Body of pancreas (tissue), 4 donors: ENCODE data around the gene RINL. TPM values are rescaled to one million over a fixed set of nuclear protein-coding genes. Genes with fewer than 3 reads are reported as not detected.

Experiments used
- ATAC-seq: fragments of 150-250 bp; one replicate; pipeline ENCODE4 v1.9.1; 2016
- DNase-seq, 4 donors: peaks; one replicate each; pipeline ENCODE4 v3.0.0-alpha.2; 2019
- H3K27ac ChIP-seq, 4 donors: fragments of 200-600 bp; sonication (generic); 1 replicate in 3 of 4; 2 replicates in 1 of 4; pipeline versions ENCODE4 v1.5.1 to v1.6.1; 2016 to 2019; ENCODE audit warnings: mild to moderate bottlenecking in 1 of 4, mixed read lengths in 1 of 4, moderate library complexity in 1 of 4
- H3K27me3 ChIP-seq, 2 donors: fragments of 200-600 bp; sonication (generic); one replicate each; pipeline ENCODE4 v1.6.0; 2016; ENCODE audit warnings: mild to moderate bottlenecking in 1 of 2
- H3K36me3 ChIP-seq, 2 donors: fragments of 200-600 bp; sonication (generic); replicated peaks in 1 of 2; 2 replicates each; pipeline ENCODE4 v1.5.1; 2016; ENCODE audit warnings: low read depth in 2 of 2; ENCODE audit not compliant: insufficient read depth in 1 of 2
- H3K4me1 ChIP-seq: fragments of 200-600 bp; sonication (generic); one replicate; pipeline ENCODE4 v1.6.0; 2016
- H3K4me3 ChIP-seq, 2 donors: fragments of 200-600 bp; sonication (generic); 1 replicate in 1 of 2; 2 replicates in 1 of 2; pipeline ENCODE4 v1.5.1; 2016 to 2019
- H3K9me3 ChIP-seq, 3 donors: fragments of 200-600 bp; sonication (generic); 1 replicate in 2 of 3; 2 replicates in 1 of 3; pipeline ENCODE4 v1.5.1; 2016
- POLR2A ChIP-seq, 3 donors: fragments of 450-650 bp; IDR thresholded peaks; one replicate each; pipeline ENCODE4 v1.6.1; 2016; ENCODE audit warnings: antibody characterized with exemption in 3 of 3, mild to moderate bottlenecking in 2 of 3
- whole genome bisulfite sequencing, 2 donors: methylation state at CpG; one replicate each; pipeline ENCODE4 v1.1.5; 2017; 5-methylcytosine and 5-hydroxymethylcytosine counted together
- intact Hi-C: fragments of 100-400 bp; cut with DNase I; formaldehyde crosslinking; loops from one replicate; pipeline ENCODE4 v1.15.1; 2023
- total RNA-seq, 2 donors: library from RNA; depleted of rRNA; stranded (reverse); fragments of >200 nt; gene quantifications; one replicate each; pipeline ENCODE4 v1.1.0, GENCODE V29; 2016
- TF ChIP-seq, protein P1 (sequence below), 7 experiments: fragments of 450-650 bp in 4 of 7; fragments of 200-600 bp in 3 of 7; sonication (generic) in 3 of 7; IDR thresholded peaks; one replicate each; pipeline ENCODE4 v1.5.1; 2016 to 2019; ENCODE audit warnings: antibody characterized with exemption in 7 of 7

RINL gene
- total RNA-seq, 2 donors from 2014 or later: 6.9 to 13.7 TPM

DNA sequence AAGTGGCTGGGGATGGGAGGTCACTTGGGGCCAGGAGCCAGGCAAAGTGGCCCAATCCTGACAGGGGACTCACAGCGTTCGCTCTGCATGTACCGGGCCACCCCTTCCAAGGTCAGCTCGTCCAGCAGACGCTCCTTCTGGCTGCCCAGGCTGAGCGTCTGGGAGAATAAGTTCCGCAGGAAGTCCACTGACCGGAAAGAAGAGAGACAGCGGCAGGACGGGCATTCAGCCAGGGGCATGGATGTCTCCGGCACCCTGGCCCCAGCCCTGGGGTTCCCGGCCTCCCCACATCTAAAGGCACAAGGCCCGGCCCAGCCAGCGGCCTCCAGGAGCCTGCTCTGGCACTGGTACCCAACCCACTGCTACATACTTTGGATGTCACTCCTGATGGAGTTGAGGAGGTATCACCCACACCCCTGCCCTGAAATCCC, 15.3 kb upstream of the RINL start:
- DNase-seq: no peak
- 90 to 91% methylated on average over 10 to 14 of the region's 14 CpGs for WGBS, 2 donors
- peak; percentile 10 for ATAC-seq
- no peak for TF ChIP-seq POLR2A (IDR thresholded peaks at IDR 0.05)
- TF ChIP-seq, protein P1, sequence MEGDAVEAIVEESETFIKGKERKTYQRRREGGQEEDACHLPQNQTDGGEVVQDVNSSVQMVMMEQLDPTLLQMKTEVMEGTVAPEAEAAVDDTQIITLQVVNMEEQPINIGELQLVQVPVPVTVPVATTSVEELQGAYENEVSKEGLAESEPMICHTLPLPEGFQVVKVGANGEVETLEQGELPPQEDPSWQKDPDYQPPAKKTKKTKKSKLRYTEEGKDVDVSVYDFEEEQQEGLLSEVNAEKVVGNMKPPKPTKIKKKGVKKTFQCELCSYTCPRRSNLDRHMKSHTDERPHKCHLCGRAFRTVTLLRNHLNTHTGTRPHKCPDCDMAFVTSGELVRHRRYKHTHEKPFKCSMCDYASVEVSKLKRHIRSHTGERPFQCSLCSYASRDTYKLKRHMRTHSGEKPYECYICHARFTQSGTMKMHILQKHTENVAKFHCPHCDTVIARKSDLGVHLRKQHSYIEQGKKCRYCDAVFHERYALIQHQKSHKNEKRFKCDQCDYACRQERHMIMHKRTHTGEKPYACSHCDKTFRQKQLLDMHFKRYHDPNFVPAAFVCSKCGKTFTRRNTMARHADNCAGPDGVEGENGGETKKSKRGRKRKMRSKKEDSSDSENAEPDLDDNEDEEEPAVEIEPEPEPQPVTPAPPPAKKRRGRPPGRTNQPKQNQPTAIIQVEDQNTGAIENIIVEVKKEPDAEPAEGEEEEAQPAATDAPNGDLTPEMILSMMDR (IDR thresholded peaks at IDR 0.05): no peak
- Histone ChIP-seq H3K9me3 (no peaks in the 10 kb centered on the region), H3K36me3 (peaks cover 0 to 10% of the 10 kb centered on the region in 2 donors), H3K27me3 (no peaks in the 10 kb centered on the region), H3K27ac (no peak overlapping the region), H3K4me3 (no peak overlapping the region), H3K4me1 (peaks cover 9% of the 10 kb centered on the region)
- intact Hi-C loops: no loop called here

DNA sequence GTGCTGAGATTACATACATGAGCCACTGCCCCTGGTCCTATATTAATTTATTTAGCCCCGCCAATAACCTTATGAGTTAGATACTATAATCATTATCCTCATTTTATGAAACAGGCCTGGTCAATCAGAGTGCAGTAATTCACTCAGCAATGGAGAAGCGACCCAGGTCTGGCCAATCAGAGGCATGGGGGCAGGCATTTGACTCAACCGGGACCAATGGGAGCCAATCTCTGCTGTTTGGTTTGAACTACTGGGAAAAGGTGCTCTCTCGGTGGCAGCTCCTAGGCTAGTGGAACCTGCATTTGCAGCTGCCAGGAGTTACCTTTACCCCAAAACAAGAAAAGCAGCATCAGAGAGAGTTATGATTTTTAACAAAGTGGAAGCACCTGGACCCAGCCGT, 14.8 kb upstream of the RINL start:
- 88% methylated on average over 5 of the region's 5 CpGs for WGBS, 2 donors
- Histone ChIP-seq H3K27me3 (no peaks in the 10 kb centered on the region), H3K27ac (no peak overlapping the region), H3K4me1 (peaks cover 4% of the 10 kb centered on the region), H3K4me3 (no peak overlapping the region), H3K9me3 (no peaks in the 10 kb centered on the region), H3K36me3 (peaks cover 0 to 10% of the 10 kb centered on the region in 2 donors)
- TF ChIP-seq POLR2A (IDR thresholded peaks at IDR 0.05): no peak
- TF ChIP-seq, protein P1 (IDR thresholded peaks at IDR 0.05): no peak
- no peak for DNase-seq
- intact Hi-C loops: no loop called here
- ATAC-seq: no peak

DNA sequence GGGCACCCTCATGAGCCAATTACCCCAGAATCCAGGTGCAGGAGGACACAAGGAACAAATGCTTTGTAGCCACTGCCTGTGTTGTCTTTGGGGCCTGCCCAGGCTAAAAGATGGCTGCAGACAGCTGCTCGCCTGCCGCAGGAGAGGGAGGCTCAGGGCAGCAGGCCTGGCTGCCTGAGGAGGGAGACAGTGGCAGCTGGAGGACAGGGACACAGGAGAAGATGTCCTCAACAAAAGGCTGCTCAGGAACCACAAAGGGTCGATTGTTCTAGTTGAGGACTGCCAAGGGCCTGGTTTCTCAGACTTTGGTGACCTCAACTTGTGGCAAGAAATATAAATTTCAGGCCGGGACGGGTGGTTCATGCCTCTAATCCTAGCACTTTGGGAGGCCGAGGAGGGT, 13.7 kb upstream of the RINL start:
- 86 to 89% methylated on average over 6 of the region's 6 CpGs for WGBS, 2 donors
- ATAC-seq (no peak), DNase-seq (no peak)
- Histone ChIP-seq H3K27ac (no peak overlapping the region), H3K36me3 (peaks cover 0 to 10% of the 10 kb centered on the region in 2 donors), H3K27me3 (no peaks in the 10 kb centered on the region), H3K4me3 (no peak overlapping the region), H3K4me1 (no peaks in the 10 kb centered on the region), H3K9me3 (no peaks in the 10 kb centered on the region)
- intact Hi-C loops: no loop called here
- TF ChIP-seq POLR2A (IDR thresholded peaks at IDR 0.05): no peak
- TF ChIP-seq, protein P1 (IDR thresholded peaks at IDR 0.05): no peak

DNA sequence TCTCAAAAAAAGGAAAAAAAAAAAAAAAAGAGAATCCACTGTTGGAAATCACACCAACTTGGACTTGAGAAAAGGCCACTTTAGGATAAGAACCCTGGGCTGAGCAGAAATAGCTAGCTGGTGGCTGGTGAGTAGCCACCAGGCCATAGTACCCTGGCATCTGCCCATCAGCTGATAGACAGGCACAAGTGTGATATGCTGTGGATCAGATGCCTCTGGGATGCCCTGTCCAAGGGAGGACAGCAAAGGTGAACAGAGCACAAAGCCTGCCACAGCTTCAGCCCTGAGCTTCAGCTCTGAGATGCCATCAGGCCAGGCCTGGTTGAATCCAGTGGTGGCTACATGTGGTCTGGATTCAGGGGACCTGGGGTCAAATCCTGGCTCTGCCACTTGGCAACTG, 12.6 kb upstream of the RINL start:
- peaks cover 10% of the 10 kb centered on the region for H3K4me1 ChIP-seq
- peaks cover 0 to 10% of the 10 kb centered on the region in 2 donors for H3K36me3 ChIP-seq
- intact Hi-C loops: no loop called here
- DNase-seq (no peak), ATAC-seq (no peak)
- H3K27ac ChIP-seq: no peak overlapping the region
- H3K27me3 ChIP-seq: no peaks in the 10 kb centered on the region
- no peaks in the 10 kb centered on the region for H3K9me3 ChIP-seq
- H3K4me3 ChIP-seq: no peak overlapping the region
- no peak for TF ChIP-seq POLR2A (IDR thresholded peaks at IDR 0.05)
- TF ChIP-seq, protein P1 (IDR thresholded peaks at IDR 0.05): no peak

DNA sequence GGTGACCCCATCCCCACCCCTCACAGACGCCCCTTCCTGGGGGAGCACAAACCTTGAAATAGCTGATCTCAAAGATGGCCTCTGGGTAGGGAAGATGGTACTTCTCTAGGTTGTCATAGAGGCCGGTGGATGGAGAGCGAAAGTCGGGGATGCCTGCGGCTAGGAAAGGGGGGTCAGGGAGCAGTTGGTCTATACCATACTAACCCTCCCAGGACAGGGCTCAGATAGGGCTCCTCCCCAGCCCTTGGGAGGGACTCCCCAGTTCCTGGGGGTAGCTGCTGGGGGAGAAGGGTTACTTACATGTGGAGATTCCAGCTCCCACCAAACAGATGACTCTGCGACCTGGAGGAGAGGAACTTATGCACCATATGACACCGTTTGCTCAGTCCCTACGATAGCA, 11.7 kb upstream of the RINL start:
- ATAC-seq (no peak), DNase-seq (no peak)
- peaks cover 0 to 10% of the 10 kb centered on the region in 2 donors for H3K36me3 ChIP-seq
- TF ChIP-seq, protein P1 (IDR thresholded peaks at IDR 0.05): no peak
- no peak for TF ChIP-seq POLR2A (IDR thresholded peaks at IDR 0.05)
- H3K4me1 ChIP-seq: peaks cover 10% of the 10 kb centered on the region
- no peaks in the 10 kb centered on the region for H3K9me3 ChIP-seq
- H3K27ac ChIP-seq: no peak overlapping the region
- intact Hi-C loops: no loop called here
- H3K4me3 ChIP-seq: no peak overlapping the region
- 89 to 94% methylated on average over 5 to 8 of the region's 8 CpGs for WGBS, 2 donors
- no peaks in the 10 kb centered on the region for H3K27me3 ChIP-seq
